ENCODE data around the gene PIGU.
A peak's percentile ranks its signal among the peaks of the same experiment; 100 is the strongest.
"Not testable (repeated sequence)": the region's sequence is repeated elsewhere in the genome, so short reads cannot be mapped to it uniquely, and the experiment has no call there.

Gene PIGU

GRCh38 chr20:34706912-34707784, 30.3 kb upstream of the PIGU start:
- DNase-seq (ENCODE audit: low spot score) = no peak

DNA sequence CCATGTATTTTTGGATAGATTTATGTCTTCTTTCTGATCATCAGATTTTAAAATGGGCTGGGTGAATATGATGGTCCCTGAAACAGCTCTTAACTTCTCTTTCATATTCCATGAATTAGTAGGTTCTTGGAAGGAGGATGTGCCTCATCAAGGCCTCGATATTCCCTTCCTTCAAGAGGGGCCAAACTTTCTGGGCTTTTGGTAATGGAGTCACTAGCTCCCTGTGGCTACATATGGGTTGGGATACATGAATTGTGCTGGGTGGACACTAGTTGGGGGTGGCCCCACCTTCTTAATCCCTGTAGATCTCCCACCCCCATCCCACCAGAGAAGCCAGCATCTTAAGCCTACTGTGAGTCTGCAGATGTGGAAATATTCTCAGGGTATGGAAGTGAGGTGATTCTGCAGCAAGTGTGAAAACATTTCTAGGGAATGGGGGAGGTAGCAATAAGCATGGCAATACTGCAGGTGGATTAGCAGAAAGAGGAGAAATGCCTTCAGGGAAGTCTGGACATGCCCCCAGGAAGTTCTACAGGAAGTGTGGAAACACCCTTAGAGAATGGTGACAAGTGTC, 29.5 kb upstream of the PIGU start:
- no peak for DNase-seq (ENCODE audit: low spot score)

DNA sequence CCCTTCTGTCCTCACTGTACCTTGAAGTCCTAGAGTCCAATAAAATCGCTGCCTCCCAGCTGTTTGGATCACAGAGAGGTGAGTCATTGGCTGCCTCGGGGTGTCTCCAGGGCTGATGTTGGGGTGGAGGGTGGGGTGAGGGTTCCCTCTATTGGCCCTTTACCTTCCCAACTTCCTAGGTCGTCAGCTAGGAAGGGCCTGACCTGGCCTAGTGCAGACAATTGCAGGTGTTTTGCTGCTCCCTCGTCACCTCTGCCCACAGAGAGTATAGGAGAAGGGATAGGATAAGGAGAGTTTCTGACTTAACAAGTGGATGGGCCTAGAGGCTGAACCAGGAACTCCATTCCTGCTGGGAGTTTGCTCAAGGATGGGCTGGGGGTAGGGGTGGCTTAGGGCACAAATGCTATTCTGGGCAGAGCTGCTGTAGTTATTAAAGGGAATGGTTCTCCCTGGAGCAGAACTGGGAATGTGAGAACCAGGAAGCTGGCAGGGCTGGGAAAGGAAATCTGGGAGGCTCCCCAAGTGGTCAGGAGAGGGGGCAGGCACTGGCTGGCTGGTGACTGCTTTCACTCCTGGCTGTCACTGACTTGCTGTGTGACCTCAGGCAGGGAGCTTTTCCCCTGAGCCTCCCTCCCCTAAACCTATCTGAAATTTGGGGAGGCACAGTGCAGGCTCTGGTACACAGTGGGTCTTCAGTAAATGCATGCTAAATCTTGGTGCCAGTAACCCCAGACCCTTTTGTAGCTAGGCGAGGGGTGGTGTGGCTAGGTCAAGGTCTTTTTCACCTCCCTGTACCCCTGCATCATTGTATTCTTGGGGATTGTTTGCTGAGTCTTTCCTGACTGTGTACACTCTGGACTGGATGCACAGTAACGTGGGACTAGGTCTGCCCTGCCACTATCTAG, 28.8 kb upstream of the PIGU start:
- peak; percentile 83 for DNase-seq (ENCODE audit: low spot score)

DNA sequence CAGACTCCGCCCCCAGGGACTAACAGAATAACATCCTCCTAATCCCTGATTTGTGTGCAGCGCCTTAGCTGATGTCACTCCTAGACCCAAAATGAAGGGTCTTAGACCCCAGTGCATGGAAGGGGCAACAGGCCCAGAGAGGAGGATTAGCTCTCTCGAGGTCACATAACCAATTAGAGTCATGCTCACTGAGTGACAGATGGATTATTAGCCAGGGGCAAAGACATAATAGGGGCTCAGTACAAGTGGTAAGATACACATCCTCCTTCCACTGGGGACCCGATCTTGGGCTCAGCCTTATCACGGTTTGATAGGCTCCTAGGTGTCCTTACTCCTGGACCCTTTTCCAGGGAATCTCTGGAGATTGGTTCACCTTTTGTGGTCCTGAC, 28.1 kb upstream of the PIGU start:
- no peak for DNase-seq (ENCODE audit: low spot score)

GRCh38 chr20:34704177-34705007, 27.5 kb upstream of the PIGU start, which contains the start of gene TP53INP2:
TP53INP2 (plus strand) TSS chr20:34704344; CDS start chr20:34708740, 4,396 bp downstream.
- DNase-seq (ENCODE audit: low spot score) = peak; percentile 94

DNA sequence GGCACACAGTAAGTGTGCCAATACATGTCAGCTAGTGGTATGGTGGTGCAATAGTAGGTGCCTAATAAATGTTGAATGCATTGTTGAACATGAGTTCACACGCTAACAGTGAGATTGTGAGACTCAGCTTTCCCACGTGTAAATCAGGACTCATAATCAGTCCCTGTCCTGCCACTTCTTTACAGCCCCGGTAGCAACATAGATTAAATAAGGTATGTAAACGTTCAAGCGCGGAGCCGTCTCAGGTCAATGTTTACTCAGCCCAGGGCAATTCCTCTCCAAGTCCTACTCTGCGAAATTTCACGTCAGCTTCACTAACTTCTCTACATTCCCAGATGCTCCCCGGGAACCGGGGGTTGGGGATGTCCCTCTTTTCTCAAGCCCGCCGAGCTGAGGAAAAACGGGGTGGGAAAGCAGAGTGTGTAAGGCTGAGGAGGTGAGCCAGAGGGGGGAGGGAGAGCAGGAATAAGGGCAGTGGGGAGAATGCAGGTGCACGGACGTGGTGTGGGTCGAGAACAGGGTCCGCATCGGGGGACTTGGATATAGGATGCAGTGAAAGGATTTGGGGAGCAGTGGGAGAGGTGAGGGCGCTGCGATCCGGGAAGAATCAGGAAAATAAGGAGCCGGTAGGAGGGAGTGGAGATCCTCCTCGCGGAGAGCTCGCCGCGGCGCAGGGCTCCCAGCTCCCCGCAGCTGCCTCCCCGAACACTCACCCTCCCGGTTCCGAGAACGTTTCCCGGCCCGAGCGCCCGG, 26.7 kb upstream of the PIGU start:
- DNase-seq (ENCODE audit: low spot score) = peak; percentile 53

GRCh38 chr20:34703061-34703423, 26.1 kb upstream of the PIGU start:
- DNase-seq (ENCODE audit: low spot score) = no peak

DNA sequence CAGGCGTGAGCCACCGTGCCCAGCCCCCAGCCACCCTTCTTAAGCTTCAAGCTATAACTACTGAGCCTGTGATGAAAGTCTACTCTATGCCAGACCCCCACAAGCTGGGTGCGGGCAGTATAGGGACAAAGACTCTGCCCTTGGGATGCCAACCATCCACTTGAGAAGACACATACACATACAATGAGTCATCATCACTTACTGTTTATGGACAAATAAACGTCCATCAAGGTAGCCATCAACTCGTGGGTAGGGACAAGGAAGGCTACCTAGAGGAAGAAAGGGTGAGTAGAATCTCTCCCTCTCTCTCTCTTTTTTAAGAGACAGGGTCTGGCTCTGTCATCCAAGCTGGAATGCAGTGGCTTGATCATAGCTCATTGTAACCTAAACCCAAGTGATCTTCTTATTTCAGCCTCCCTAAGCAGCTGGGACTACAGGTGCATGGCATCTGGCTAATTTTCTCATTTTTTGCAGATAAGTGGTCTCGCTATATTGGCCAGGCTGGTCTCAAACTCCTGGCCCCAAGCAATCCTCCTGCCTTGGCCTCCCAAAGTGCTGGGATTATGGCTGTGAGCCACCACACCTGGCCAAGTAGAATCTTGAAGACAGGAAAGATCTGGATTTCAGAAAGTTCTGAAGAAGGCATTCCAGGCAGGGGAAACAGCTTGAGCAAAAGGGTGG, 24.7 kb upstream of the PIGU start:
- DNase-seq (ENCODE audit: low spot score) = peak; percentile 66

GRCh38 chr20:34693414-34693813, 16.5 kb upstream of the PIGU start:
- DNase-seq (ENCODE audit: low spot score) = no peak

- DNase-seq (ENCODE audit: low spot score) = no peak
Observed at GRCh38 chr20:34691838-34692237, 14.9 kb upstream of the PIGU start.

GRCh38 chr20:34689486-34689885, 12.6 kb upstream of the PIGU start:
- DNase-seq (ENCODE audit: low spot score) = no peak

- no peak for DNase-seq (ENCODE audit: low spot score)
Observed at GRCh38 chr20:34683667-34684066, 6.8 kb upstream of the PIGU start.

- peak; percentile 39 for DNase-seq (ENCODE audit: low spot score)
Observed at GRCh38 chr20:34680586-34681175, 3.8 kb upstream of the PIGU start.

- no peak for DNase-seq (ENCODE audit: low spot score)
Observed at GRCh38 chr20:34675993-34676641, 775 bp downstream of the PIGU start.

DNA sequence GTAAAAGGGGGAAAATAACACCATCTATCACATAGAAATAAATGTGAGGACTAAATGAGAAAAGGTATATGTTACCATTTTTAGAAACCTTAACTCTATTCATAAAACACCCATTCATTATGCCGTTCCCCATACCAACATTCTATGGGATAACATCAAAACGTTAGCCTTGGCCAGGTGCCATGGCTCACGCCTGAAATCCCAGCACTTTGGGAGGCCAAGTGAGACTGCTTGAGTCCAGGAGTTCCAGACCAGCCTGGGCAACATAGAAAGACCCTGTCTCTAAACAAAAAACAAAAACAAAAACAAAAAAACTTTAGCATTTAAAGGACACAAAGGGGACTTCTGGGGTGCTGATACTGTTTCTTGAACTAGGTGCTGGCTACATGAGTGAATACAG, 1.3 kb downstream of the PIGU start:
- DNase-seq (ENCODE audit: low spot score) = no peak

DNA sequence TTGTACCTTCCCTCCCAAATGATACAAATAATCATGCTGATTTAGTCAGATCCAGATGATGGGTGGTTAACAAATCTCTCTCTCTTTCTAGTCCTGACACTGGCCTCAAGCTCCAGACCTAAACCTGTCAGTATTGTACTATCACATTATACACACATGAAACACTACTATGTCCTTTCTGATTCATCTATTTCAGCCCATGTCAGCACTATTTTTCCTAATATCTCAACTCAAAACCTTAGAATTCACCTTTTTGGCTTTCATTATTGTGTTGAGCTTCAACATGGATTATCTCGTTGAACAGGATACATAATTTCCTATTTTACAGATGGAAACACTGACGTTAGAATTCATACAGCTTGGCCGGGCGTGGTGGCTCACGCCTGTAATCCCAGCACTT, 3.5 kb downstream of the PIGU start:
- DNase-seq (ENCODE audit: low spot score) = no peak

GRCh38 chr20:34669094-34669493, 7.8 kb downstream of the PIGU start:
- DNase-seq (ENCODE audit: low spot score) = no peak

DNA sequence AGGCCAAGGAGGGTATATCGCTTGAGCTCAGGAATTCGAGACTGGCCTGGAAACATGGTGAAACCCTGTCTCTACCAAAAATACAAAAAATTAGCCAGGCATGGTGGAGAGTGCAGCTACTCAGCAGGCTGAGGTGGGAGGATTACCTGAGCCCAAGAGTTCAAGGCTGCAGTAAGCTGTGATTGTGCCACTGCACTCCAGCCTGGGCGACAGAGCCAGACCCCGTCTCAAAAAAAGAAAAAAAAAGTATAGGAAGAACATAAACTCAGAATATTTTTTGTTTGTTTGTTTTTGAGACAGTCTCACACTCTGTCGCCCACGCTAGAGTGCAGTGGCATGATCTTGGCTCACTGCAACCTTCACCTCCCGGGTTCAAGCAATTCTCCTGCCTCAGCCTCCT, 12.1 kb downstream of the PIGU start:
- not testable (repeated sequence) for DNase-seq (ENCODE audit: low spot score)

GRCh38 chr20:34663213-34663943, 13.5 kb downstream of the PIGU start:
- DNase-seq (ENCODE audit: low spot score) = no peak
